HG03575 (cell line): ENCODE data around the gene PXMP4.
"Not testable (repeated sequence)": the region's sequence is repeated elsewhere in the genome, so short reads cannot be mapped to it uniquely, and the experiment has no call there.

Experiments
- ATAC-seq: cut with Tn5 transposase; IDR thresholded peaks from one replicate; pipeline ENCODE4 v1.9.1; 2021; ENCODE audit not compliant: unreplicated experiment, insufficient number of reproducible peaks, low FRiP score; ENCODE audit errors: extremely low read depth

PXMP4 gene

DNA sequence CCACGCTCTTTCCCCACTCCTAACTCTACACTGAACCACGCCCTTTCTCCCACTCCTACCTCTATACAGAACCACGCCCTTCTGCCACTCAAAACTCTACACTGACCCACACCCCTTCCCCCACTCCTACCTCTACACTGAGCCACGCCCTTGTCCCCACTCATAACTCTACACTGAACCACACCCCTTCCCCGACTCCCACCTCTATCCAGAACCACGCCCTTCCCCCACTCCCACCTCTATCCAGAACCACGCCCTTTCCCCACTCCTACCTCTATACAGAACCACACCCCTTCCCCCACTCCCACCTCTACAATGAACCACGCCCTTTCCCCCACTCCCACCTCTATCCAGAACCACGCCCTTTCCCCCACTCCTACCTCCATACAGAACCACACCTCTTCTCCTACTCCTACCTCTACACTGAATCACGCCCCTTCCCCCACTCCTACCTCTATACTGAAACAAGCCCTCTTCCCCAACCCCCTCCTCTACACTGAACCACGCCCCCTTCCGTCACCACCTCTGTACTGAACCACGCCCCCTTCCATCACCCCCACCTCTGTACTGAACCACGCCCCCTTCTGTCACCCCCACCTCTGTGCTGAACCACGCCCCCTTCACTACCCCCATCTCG, 10.1 kb downstream of the PXMP4 start:
- ATAC-seq, result no peak

DNA sequence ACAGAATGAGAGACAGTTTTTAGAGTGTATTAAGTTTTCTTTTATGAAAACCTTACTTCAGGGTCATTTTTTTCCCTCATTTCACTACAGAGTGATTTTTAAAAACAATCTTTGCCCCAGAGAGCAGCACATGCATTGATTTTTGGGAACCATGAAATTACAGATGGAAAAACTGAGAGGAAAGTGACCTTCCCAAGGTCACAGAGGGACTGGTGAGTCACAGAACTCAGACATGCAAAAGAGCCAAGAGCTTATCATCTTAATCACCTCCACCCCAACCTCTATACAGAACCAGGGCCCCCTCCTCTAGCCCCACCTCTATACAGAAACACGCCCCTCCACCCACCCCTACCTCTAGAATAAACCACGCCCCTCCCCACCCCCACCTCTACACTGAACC, 10.7 kb downstream of the PXMP4 start:
- ATAC-seq, result no peak

DNA sequence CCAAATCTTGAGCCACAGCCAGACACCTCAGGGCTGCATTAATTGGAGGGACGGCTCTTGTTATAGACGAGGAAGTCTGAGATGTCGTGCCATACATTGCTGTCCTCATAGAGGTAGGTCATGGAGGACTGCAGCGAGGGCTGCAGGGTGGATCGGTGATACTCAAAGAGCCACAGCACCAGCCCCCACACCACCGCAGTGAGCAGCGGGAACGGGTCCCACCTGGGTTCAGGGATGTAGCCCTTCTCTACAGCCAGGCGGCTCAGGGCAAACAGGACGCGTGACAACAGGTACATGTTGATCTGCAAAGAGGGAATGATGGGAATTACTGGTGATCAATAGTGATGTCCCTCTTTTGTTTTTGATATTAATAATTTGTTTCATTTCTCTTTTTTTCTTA, 12.4 kb downstream of the PXMP4 start:
- ATAC-seq, result no peak

DNA sequence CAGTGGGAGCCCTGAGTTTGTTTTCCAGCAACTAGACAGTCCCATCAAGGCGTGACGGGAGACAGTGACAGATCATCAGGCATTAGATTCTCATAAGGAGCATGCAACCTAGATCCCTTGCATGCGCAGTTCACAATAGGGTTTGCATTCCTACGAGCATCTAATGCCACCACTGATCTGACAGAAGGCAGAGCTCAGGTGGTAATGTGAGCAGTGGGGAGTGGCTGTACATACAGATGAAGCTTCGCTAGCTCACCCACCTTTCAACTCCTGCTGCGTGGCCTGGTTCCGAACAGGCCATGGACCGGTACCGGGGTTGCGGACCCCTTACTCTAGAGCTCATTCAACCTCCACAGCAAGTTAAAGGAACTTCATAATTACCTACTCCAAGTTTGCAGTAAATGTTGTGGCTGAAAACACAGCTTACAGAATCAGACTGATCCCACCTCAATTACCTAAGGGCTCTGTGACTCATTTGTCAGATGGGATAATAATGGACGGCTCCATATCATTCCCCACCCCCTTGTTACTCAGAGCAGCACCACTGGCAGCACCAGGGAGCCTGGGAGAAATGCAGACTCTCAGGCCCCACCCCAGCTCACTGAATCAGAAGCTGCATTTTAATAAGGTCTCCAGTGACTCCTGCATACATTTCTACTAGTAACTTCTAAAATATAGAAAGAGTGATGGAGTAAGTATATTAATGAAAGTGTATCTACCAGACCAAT, 15.7 kb downstream of the PXMP4 start:
- no peak for ATAC-seq

DNA sequence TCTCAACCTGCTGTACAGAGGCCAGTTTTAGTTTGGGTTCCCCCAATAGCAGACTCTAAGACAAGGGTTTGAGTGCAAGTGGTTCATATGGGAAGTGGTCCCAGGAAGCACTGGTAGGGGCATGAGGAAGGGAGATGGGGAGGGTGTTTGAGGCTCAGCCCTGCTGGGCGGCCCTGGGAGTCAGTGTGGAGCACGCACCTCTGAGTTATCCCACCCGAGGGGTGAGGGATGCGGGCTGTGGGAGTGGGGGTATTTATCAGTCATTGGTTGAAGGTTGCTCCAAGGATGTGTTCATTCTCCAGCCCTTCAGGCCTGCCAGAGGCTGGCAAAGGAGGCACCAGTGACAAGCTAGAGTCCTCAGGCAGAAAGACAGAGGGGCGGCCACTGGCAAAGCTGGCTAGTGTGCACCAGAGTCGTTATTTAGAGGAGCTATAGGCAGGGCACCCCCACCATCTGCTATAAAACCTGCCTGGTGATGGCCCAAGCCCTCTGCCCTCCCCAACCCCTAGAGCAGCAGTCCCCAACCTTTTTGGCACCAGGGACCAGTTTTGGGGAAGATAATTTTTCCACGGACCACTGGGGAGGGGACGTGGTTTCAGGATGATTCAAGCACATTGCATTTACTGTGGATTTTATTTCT, 16.5 kb downstream of the PXMP4 start:
- ATAC-seq, result no peak

DNA sequence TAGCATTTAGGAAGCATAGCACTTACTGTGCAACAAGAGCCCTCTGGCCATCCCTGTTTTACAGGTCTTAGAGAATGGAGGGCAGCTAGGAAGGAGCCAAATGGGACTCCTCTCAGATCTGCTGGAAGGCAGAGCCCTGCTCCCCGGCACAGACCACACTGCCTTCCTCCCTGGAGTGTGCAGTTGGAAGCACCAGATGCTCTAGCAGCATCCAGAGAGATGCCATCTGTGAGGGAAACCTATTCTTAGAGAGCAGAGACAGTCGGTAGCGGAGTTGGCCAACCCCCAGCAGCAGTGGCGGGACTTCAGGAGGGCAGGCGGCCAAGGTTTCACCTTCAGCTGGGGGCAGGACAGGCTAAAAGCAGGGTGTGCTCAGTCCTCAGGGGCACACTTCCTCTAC, 17.2 kb downstream of the PXMP4 start:
- no peak for ATAC-seq

DNA sequence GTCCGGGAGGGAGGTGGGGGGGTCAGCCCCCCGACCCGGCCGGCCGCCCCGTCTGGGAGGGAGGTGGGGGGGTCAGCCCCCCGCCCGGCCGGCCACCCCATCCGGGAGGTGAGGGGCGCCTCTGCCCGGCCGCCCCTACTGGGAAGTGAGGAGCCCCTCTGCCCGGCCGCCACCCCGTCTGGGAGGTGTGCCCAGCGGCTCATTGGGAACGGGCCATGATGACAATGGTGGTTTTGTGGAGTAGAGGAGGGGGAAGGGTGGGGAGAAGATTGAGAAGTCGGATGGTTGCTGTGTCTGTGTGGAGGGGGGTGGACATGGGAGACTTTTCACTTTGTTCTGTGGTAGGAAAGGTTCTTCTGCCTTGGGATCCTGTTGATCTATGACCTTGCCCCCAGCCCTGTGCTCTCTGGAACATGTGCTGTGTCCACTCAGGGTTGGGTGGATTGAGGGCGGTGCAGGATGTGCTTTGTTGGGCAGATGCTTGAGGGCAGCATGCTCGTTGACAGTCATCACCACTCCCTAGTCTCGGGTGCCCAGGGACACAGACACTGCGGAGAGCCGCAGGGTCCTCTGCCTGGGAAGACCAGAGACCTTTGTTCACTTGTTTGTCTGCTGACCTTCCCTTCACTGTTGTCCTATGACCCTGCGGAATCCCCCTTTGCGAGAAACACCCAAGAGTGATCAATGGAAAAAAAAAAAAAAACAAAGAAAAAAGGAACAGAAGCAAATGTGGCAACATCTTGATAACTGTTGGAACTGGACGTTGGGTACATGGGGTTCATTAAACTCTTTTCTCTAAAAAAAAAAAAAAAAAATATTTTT, 18.3 kb downstream of the PXMP4 start:
- no peak for ATAC-seq

DNA sequence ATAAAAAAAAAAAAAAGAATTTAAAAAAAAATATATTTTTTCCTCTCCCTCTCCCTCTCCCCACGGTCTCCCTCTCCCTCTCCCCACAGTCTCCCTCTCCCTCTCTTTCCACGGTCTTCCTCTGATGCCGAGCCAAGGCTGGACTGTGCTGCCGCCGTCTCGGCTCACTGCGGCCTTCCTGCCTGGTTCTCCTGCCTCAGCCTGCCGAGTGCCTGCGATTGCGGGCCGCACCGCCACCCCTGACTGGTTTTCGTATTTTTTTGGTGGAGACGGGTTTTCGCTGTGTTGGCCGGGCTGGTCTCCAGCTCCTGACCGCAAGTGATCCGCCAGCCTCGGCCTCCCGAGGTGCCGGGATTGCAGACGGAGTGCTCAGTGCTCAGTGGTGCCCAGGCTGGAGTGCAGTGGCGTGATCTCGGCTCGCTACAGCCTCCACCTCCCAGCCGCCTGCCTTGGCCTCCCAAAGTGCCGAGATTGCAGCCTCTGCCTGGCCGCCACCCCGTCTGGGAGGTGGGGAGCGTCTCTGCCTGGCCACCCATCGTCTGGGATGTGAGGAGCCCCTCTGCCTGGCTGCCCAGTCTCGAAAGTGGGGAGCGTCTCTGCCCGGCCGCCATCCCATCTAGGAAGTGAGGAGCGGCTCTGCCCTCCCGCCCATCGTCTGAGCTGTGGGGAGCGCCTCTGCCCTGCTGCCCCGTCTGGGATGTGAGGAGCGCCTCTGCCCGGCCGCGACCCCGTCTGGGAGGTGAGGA, 19.2 kb downstream of the PXMP4 start:
- not testable (repeated sequence) for ATAC-seq

DNA sequence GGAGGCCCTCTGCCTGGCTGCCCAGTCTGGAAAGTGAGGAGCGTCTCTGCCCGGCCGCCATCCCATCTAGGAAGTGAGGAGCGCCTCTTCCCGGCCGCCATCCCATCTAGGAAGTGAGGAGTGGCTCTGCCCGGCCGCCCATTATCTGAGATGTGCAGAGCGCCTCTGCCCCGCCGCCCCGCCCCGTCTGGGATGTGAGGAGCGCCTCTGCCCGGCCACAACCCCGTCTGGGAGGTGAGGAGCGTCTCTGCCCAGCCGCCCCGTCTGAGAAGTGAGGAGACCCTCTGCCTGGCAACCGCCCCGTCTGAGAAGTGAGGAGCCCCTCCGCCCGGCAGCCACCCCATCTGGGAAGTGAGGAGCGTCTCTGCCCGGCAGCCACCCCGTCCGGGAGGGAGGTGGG, 21.1 kb downstream of the PXMP4 start:
- not testable (repeated sequence) for ATAC-seq

DNA sequence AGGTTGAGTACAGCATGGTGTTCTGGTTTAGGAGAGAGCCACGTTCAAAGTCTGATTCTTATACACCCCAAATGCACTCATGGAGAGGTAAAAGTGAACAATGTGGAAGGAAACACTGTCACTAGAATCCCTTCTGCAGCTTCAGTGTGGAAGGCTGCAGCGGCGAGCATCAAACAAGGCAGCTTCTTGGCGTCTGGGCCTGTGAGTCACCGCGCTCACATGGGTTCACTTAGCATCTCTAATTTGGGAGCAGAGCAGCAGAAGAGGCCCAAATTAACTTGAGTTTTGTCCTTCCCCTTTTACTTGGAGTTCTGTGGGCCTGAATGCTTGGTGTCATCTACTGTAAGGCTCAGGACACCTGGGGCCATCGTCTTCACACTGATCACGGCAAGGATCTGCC, 23.0 kb downstream of the PXMP4 start:
- no peak for ATAC-seq

DNA sequence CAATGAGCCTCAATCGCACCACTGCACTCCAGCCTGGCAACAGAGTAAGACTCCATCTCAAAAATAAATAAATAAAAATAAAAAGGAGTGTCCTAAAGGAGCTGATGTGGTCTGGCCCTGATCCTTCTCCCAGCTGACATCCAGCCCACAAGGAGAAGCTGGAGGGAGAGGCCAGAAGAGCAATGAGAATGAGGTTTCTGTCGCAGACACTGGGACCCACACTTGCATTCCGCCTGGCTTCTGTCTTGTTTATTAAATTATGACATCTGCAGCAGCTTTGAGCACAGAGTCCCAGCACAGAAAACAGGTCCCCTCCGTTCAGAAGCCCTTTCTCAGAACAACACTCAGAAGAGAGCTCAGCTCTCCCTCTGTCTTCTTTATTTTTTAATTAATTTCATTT, 23.7 kb downstream of the PXMP4 start:
- ATAC-seq, result no peak

DNA sequence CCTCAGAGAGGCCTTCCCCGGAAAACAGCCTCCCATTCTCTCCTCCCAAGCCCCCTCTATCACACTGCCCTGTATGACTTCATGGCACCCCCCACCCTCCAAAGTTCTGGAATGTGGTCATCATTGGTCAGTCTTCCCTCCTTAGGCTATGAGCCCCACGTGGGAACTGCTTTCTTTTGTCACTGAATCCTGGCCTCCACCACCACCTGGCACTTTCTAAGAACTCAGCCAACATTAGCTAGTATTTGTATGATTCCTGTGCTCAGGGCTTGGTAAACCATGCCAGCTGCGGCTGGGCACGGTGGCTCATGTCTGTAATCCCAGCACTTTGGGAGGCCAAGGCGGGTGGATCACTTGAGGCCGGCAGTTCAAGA, 25.5 kb downstream of the PXMP4 start:
- ATAC-seq, result no peak

DNA sequence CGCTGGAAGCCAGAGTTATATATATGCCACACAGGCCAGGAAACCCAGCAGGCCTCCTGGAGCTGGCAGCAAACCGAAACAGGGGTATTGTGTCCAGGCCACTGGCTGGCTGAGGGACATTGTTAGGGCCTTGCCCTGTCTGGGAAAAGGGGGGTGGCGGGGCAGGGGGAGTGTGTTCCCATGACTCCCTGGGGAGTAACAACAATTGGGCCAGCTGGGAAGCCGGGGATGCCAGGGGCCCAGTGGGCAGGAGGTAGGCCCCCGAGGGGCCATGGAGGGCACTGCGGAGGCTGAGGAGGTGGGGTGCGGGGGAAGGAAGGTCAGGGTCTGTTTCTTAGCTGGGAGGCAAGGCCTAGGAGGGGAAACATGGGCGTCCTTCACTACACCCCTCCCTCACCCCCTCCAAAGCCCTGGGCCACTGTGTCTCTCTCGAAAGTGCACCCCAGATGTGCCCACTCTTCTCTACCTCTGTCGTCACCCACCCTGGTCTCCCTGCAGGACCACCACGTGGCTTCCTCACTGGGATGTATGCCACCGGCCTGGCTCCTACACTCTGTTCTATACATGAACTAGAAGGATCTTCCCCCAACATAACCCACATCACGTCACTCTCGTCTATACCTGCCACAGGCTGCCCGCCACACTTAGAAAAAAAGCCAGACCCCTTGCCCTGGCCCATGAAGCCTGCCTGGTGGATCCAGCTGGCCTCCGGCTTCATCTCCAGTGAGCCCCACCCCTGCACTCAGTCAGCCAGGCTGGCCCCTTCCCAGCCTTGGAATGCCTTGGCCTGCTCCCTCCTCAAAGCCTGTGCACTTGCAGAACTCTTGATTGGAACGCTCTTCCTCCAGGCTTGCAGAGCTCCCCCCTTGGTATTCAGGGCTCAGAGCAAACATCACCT, 26.1 kb downstream of the PXMP4 start:
- no peak for ATAC-seq

DNA sequence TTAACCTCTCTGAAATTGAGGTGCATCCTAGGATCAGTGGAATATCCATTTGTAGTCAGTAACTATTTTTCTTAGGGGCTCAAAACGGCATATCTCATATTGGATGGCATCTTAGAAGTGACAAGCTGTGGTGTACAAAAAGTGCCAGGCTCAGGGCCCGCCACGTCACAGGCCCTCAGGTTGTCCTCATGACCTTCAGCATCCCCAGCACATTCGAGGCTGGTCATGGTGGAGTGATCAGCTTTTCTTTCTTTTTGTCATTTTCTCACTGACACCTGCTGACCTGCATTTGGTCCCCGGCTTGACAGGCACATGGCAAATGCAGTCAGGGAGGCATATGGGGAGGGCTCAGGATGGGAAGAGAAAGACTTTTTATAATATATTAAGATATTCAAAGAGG, 26.8 kb downstream of the PXMP4 start:
- ATAC-seq, result no peak

DNA sequence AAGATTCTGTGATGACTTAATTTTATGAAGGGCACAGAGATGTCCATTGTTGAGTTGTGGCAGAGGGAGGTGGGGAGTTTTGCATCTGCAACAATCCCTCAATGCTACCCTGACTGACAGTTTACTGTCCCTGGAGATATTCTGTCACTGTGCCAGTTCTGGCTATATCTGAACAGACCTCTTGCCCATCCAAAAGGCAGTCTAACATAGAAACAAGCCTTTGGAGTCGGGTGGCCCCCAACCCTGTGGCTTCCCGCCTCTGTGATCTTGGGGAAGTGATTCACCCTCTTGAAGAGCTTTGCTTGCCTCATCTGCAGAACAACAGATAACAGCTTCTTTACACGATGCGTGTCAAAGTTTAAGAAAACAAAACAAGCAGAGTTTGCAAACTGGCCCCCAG, 30.1 kb downstream of the PXMP4 start:
- no peak for ATAC-seq

DNA sequence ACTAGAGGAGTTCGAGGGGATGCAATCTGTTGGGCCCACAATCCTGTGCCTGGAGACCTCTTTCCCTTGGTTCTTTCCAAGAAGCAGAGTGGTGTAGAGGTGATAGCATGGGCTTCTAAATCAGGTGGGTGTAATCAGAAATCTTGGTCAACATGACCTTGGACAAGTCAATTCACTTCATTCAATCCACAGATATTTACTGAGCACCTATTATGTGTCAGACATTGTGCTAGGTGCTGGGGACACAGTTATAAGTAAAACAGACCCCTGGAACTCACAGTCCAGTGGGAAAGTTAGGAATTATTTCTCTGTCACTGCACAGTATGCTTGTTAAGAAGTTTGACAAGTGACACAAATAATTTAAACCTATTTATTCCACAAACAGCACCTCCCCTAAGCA, 30.6 kb downstream of the PXMP4 start:
- no peak for ATAC-seq

DNA sequence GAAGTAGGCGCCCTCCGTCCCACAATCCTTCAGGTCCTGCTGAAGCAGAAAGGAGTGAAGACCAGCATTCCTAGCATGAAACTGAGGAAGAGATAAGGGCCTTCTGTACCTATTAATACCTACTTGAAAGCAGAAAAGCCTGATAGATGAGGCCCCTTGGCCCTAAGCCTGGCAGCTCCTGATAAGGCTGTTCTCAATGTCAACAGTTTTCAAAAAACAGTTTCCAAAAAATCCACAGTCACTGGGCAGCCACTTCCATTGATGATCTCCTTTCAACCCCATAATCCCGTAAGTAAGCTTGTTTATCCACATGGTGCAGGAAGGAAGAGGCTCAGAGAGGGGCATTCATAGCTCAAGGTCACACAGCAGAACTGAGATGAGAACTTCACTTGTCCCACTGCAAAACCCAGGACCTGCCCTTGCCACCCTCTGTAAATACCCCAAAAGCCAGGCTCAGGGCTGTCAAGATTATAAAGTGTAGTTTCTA, 31.1 kb downstream of the PXMP4 start:
- ATAC-seq, result no peak
